ENCODE measurements around the gene TBC1D23. TPM values are rescaled to one million over a fixed set of nuclear protein-coding genes. Genes with fewer than 3 reads are reported as not detected.
"Not testable (repeated sequence)": the region's sequence is repeated elsewhere in the genome, so short reads cannot be mapped to it uniquely, and the experiment has no call there.

TBC1D23 gene
- total RNA-seq, 1 donor from 2014 or later = 67.7 TPM

GRCh38 chr3:100252001-100252400 lies 8.8 kb upstream of the TBC1D23 start:
- intact Hi-C loops (cut with DNase I) = loop anchor here (5.0 kb wide), 1 partner anchor 410 kb away; no protein-coding TSS in a partner anchor
- no peak for DNase-seq (ENCODE audit: low spot score)
- no peak for ATAC-seq

- ATAC-seq (peak; percentile 89), DNase-seq (ENCODE audit: low spot score) (peak; percentile 66)
- intact Hi-C loops (cut with DNase I) = loop anchor here (5.0 kb wide), 1 partner anchor 412 kb away; no protein-coding TSS in a partner anchor
These were observed 6.5 kb upstream of the TBC1D23 start for GRCh38 chr3:100254168-100254777.

GRCh38 chr3:100256731-100257151 lies 4.1 kb upstream of the TBC1D23 start:
- ATAC-seq (no peak), DNase-seq (ENCODE audit: low spot score) (no peak)
- intact Hi-C loops (cut with DNase I) = no loop called here

GRCh38 chr3:100257586-100257985 lies 3.2 kb upstream of the TBC1D23 start:
- no peak for ATAC-seq
- intact Hi-C loops (cut with DNase I) = no loop called here
- DNase-seq (ENCODE audit: low spot score) = no peak

- intact Hi-C loops (cut with DNase I) = no loop called here
- DNase-seq (ENCODE audit: low spot score) (peak; percentile 69), ATAC-seq (peak; percentile 59)
These were observed 609 bp upstream of the TBC1D23 start for GRCh38 chr3:100260081-100260684.

- intact Hi-C loops (cut with DNase I) = no loop called here
- DNase-seq (ENCODE audit: low spot score) (no peak), ATAC-seq (no peak)
These were observed 702 bp downstream of the TBC1D23 start for GRCh38 chr3:100261485-100261903.

- ATAC-seq; intact Hi-C loops (cut with DNase I); DNase-seq (ENCODE audit: low spot score): not testable (repeated sequence)
These were observed 2.1 kb downstream of the TBC1D23 start for GRCh38 chr3:100262925-100263324.

GRCh38 chr3:100263583-100263982 lies 2.8 kb downstream of the TBC1D23 start:
- intact Hi-C loops (cut with DNase I) = no loop called here
- ATAC-seq = no peak

GRCh38 chr3:100264242-100264641 lies 3.5 kb downstream of the TBC1D23 start:
- DNase-seq (ENCODE audit: low spot score) (no peak), ATAC-seq (no peak)
- intact Hi-C loops (cut with DNase I) = no loop called here

More at GRCh38 chr3:100263583-100263982, 2.8 kb downstream of the TBC1D23 start:
- DNase-seq (ENCODE audit: low spot score) = no peak

GRCh38 chr3:100265016-100265415 lies 4.2 kb downstream of the TBC1D23 start:
- intact Hi-C loops (cut with DNase I) = no loop called here
- no peak for DNase-seq (ENCODE audit: low spot score)

GRCh38 chr3:100266531-100266930 lies 5.7 kb downstream of the TBC1D23 start:
- intact Hi-C loops (cut with DNase I) = no loop called here
- DNase-seq (ENCODE audit: low spot score) = no peak
- ATAC-seq = no peak

More at GRCh38 chr3:100265016-100265415, 4.2 kb downstream of the TBC1D23 start:
- no peak for ATAC-seq

GRCh38 chr3:100268156-100268555 lies 7.4 kb downstream of the TBC1D23 start:
- intact Hi-C loops (cut with DNase I) = no loop called here
- ATAC-seq (no peak), DNase-seq (ENCODE audit: low spot score) (no peak)

GRCh38 chr3:100269001-100269400 lies 8.2 kb downstream of the TBC1D23 start:
- ATAC-seq = no peak
- intact Hi-C loops (cut with DNase I) = no loop called here
- DNase-seq (ENCODE audit: low spot score) = no peak

GRCh38 chr3:100269410-100270214 lies 8.8 kb downstream of the TBC1D23 start:
- ATAC-seq (no peak), DNase-seq (ENCODE audit: low spot score) (no peak)
- intact Hi-C loops (cut with DNase I) = no loop called here

GRCh38 chr3:100270215-100270583 lies 9.4 kb downstream of the TBC1D23 start:
- intact Hi-C loops (cut with DNase I) = no loop called here
- ATAC-seq = no peak
- DNase-seq (ENCODE audit: low spot score) = no peak

- intact Hi-C loops (cut with DNase I) = no loop called here
- ATAC-seq (no peak), DNase-seq (ENCODE audit: low spot score) (no peak)
These were observed 10.7 kb downstream of the TBC1D23 start for GRCh38 chr3:100271522-100271921.

- intact Hi-C loops (cut with DNase I); DNase-seq (ENCODE audit: low spot score); ATAC-seq: not testable (repeated sequence)
These were observed 12.2 kb downstream of the TBC1D23 start for GRCh38 chr3:100272797-100273611.

- intact Hi-C loops (cut with DNase I) = no loop called here
- ATAC-seq = no peak
- no peak for DNase-seq (ENCODE audit: low spot score)
These were observed 13.6 kb downstream of the TBC1D23 start for GRCh38 chr3:100274361-100274760.

- ATAC-seq (peak; percentile 97), DNase-seq (ENCODE audit: low spot score) (no peak)
- intact Hi-C loops (cut with DNase I) = no loop called here
These were observed 16.5 kb downstream of the TBC1D23 start for GRCh38 chr3:100277255-100277800.
